DND-41 (cell line): ENCODE data around the gene DRD3.

Experiments
- ATAC-seq: fragments of 200-7000 bp; cut with Tn5 transposase; 3 replicates; pipeline ENCODE4 v1.9.1; 2021; ENCODE audit warnings: low read depth; ENCODE audit not compliant: insufficient read depth
- DNase-seq: peaks from one replicate; pipeline ENCODE4 v3.0.0-alpha.2; 2020
- H2AFZ ChIP-seq: 2 replicates; pipeline ENCODE4 v1.6.0; 2012; ENCODE audit warnings: low read depth, low read length
- H3K27ac ChIP-seq: 2 replicates; pipeline ENCODE4 v1.5.1; 2012; ENCODE audit warnings: low read length, inconsistent platforms
- H3K27me3 ChIP-seq: fragments of 200-600 bp; sonication (generic); 2 replicates; pipeline ENCODE4 v1.6.0; 2012; ENCODE audit warnings: low read length, mild to moderate bottlenecking, inconsistent platforms; ENCODE audit not compliant: insufficient read depth, poor library complexity
- H3K36me3 ChIP-seq: 2 replicates; pipeline ENCODE4 v1.5.1; 2012; ENCODE audit warnings: low read length, inconsistent platforms; ENCODE audit not compliant: insufficient read depth
- H3K4me1 ChIP-seq: 2 replicates; pipeline ENCODE4 v1.5.1; 2012; ENCODE audit warnings: mild to moderate bottlenecking, low read length; ENCODE audit not compliant: insufficient read depth
- H3K4me2 ChIP-seq: 2 replicates; pipeline ENCODE4 v1.6.0; 2012; ENCODE audit warnings: mild to moderate bottlenecking, moderate library complexity, low read length, inconsistent platforms; ENCODE audit not compliant: insufficient read depth
- H3K4me3 ChIP-seq, 2 experiments: fragments of 200-600 bp in 1 of 2; shearing (Covaris generic) in 1 of 2; 2 replicates each; pipeline ENCODE4 v1.5.1; 2012 to 2016; ENCODE audit warnings: inconsistent platforms in 2 of 2, low read length in 2 of 2, mild to moderate bottlenecking in 2 of 2, low read depth in 1 of 2, moderate library complexity in 1 of 2
- H3K79me2 ChIP-seq: 2 replicates; pipeline ENCODE4 v1.6.0; 2012; ENCODE audit warnings: low read length, inconsistent platforms; ENCODE audit not compliant: insufficient read depth
- H3K9ac ChIP-seq: 2 replicates; pipeline ENCODE4 v1.6.0; 2012; ENCODE audit warnings: low read depth, mild to moderate bottlenecking, inconsistent platforms, low read length, moderate library complexity
- H3K9me3 ChIP-seq: 2 replicates; pipeline ENCODE4 v1.5.1; 2012; ENCODE audit warnings: low read length, moderate library complexity, mild to moderate bottlenecking, inconsistent platforms; ENCODE audit not compliant: insufficient read depth, severe bottlenecking
- H4K20me1 ChIP-seq: 2 replicates; pipeline ENCODE4 v1.6.0; 2012; ENCODE audit warnings: low read length; ENCODE audit not compliant: insufficient read depth
- CTCF ChIP-seq: IDR thresholded peaks from 2 replicates; pipeline ENCODE4 v1.5.1; 2012; ENCODE audit warnings: borderline replicate concordance, low read length, moderate library complexity, mild to moderate bottlenecking; ENCODE audit not compliant: poor library complexity, severe bottlenecking; ENCODE audit errors: extremely low read depth
- EZH2 ChIP-seq: IDR thresholded peaks from 3 replicates; pipeline ENCODE4 v1.6.1; 2012; ENCODE audit warnings: borderline replicate concordance, low read depth, mild to moderate bottlenecking, moderate library complexity, low read length, inconsistent platforms; ENCODE audit not compliant: severe bottlenecking

The DRD3 gene

DNA sequence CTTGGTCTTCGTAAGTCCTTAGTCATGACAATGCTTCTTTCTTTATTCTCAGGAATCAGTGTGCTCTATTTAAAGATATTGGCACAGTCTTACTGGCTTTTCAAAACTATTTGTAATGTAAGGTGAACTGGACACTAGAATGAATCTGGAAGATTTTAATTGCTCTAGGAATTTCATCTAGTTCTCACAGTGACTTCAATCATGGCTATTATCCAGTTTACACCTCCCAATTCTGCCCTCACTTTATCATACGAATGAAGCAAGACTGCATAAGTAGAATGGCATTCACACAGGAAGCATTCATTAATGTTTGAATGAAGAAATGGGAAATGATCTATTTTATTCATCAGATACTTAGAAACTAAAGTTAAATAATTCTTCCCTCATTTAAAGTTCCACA is 26.7 kb upstream of the DRD3 start:
- H3K27ac ChIP-seq: no peak overlapping the region
- no peak for ATAC-seq
- no peaks in the 10 kb centered on the region for H4K20me1 ChIP-seq
- TF ChIP-seq EZH2 (no peak), CTCF (no peak)
- peaks cover 17% of the 10 kb centered on the region for H3K27me3 ChIP-seq
- no peak overlapping the region for H3K9ac ChIP-seq
- H3K79me2 ChIP-seq: no peaks in the 10 kb centered on the region
- DNase-seq: no peak
- no peaks in the 10 kb centered on the region for H3K36me3 ChIP-seq
- no peak overlapping the region for H3K4me3 ChIP-seq
- H3K4me2 ChIP-seq: no peak overlapping the region
- H2AFZ ChIP-seq: no peak overlapping the region
- no peaks in the 10 kb centered on the region for H3K9me3 ChIP-seq
- H3K4me1 ChIP-seq: no peaks in the 10 kb centered on the region

GRCh38 chr3:114194750-114195149 is 15.9 kb upstream of the DRD3 start:
- DNase-seq: no peak
- ATAC-seq: no peak
- Histone ChIP-seq H3K4me1 (no peaks in the 10 kb centered on the region), H2AFZ (no peak overlapping the region), H3K9me3 (no peaks in the 10 kb centered on the region), H4K20me1 (no peaks in the 10 kb centered on the region), H3K79me2 (no peaks in the 10 kb centered on the region), H3K27me3 (no peaks in the 10 kb centered on the region), H3K4me2 (no peak overlapping the region), H3K27ac (no peak overlapping the region), H3K9ac (no peak overlapping the region), H3K4me3 (no peak overlapping the region), H3K36me3 (no peaks in the 10 kb centered on the region)
- no peak for TF ChIP-seq CTCF
- TF ChIP-seq EZH2: no peak

DNA sequence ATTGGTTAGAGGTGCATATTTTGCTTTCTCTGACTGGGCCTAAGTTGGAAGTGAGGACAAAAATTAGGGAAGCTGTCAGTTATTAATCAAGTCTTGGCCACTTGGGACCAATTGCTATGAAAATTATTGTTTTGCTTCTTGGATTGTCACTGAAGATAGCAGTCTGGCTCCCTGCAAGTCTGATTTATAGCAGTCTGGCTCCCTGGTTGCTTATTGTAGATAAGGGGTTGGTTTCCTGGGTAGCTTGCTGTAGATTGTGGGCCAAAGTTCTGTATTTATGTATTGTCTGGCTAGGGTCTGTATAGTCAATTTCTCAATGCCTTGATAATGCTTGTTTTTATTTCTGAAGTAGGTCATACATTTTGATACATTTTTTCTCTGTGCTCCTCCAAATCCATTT is 13.3 kb upstream of the DRD3 start:
- TF ChIP-seq CTCF: no peak
- no peak for TF ChIP-seq EZH2
- H3K36me3 ChIP-seq: no peaks in the 10 kb centered on the region
- no peak overlapping the region for H3K9ac ChIP-seq
- no peaks in the 10 kb centered on the region for H3K79me2 ChIP-seq
- H3K27ac ChIP-seq: no peak overlapping the region
- no peak overlapping the region for H3K4me3 ChIP-seq
- ATAC-seq (no peak), DNase-seq (no peak)
- H4K20me1 ChIP-seq: no peaks in the 10 kb centered on the region
- H3K4me2 ChIP-seq: no peak overlapping the region
- no peaks in the 10 kb centered on the region for H3K4me1 ChIP-seq
- no peaks in the 10 kb centered on the region for H3K27me3 ChIP-seq
- H2AFZ ChIP-seq: no peak overlapping the region
- H3K9me3 ChIP-seq: no peaks in the 10 kb centered on the region

DNA sequence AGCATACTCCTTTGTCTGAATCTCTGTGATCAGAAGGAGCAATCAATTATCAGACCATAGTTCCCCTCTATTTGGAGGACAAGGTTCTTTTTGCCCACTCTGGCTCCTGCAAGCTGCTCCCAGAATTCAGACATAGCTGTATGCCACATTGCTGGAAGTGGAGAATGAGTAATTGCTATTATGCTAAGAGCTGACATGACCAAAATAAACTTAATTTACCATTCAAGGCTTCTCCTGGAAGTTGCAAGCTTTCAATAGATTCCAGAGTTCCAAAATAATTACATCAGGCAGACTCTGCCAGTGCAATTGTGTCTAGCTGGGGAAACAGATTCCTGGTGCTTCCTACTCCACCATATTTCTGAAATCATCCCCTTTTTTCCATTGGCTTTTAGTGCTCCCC is 7.6 kb upstream of the DRD3 start:
- Histone ChIP-seq H3K4me2 (no peak overlapping the region), H3K27ac (no peak overlapping the region), H3K9ac (no peak overlapping the region), H3K4me1 (no peaks in the 10 kb centered on the region), H3K4me3 (no peak overlapping the region), H2AFZ (no peak overlapping the region), H3K27me3 (no peaks in the 10 kb centered on the region), H3K36me3 (no peaks in the 10 kb centered on the region), H3K79me2 (no peaks in the 10 kb centered on the region), H3K9me3 (peaks cover 2% of the 10 kb centered on the region), H4K20me1 (no peaks in the 10 kb centered on the region)
- TF ChIP-seq EZH2 (no peak), CTCF (no peak)
- DNase-seq: no peak
- no peak for ATAC-seq
